WI38 (cell line): ENCODE data around the gene SCAANT1.

Source experiments
- H3K4me3 ChIP-seq: 2 replicates; pipeline ENCODE4 v1.5.1; 2011; ENCODE audit warnings: low read depth, mild to moderate bottlenecking, control low read depth, low read length
- CTCF ChIP-seq: IDR thresholded peaks from 2 replicates; pipeline ENCODE4 v1.5.1; 2012; ENCODE audit warnings: low read depth, mild to moderate bottlenecking, control low read depth, low read length

Gene SCAANT1

GRCh38 chr3:63911509-63911872 is 692 bp downstream of the SCAANT1 start:
- peak overlapping the region; percentile 59 for H3K4me3 ChIP-seq
- no peak for TF ChIP-seq CTCF

- peak overlapping the region; percentile 59 for H3K4me3 ChIP-seq
Observed at GRCh38 chr3:63910891-63911290, 1.3 kb downstream of the SCAANT1 start.

GRCh38 chr3:63910001-63910400 is 2.2 kb downstream of the SCAANT1 start:
- TF ChIP-seq CTCF: no peak
- no peak overlapping the region for H3K4me3 ChIP-seq

More at GRCh38 chr3:63910891-63911290, 1.3 kb downstream of the SCAANT1 start:
- no peak for TF ChIP-seq CTCF

GRCh38 chr3:63909431-63909830 is 2.8 kb downstream of the SCAANT1 start:
- H3K4me3 ChIP-seq: no peak overlapping the region
- no peak for TF ChIP-seq CTCF

GRCh38 chr3:63908776-63909175 is 3.4 kb downstream of the SCAANT1 start:
- no peak for TF ChIP-seq CTCF
- H3K4me3 ChIP-seq: no peak overlapping the region

GRCh38 chr3:63908081-63908736 is 4.0 kb downstream of the SCAANT1 start:
- H3K4me3 ChIP-seq: no peak overlapping the region
- peak; percentile 22; the same call in 1 of the 2 replicates for TF ChIP-seq CTCF

GRCh38 chr3:63905731-63906620 is 6.2 kb downstream of the SCAANT1 start:
- H3K4me3 ChIP-seq: no peak overlapping the region
- TF ChIP-seq CTCF: no peak
